Measurements from ENCODE around the gene PTGES3L.
"Not testable (repeated sequence)": the region's sequence is repeated elsewhere in the genome, so short reads cannot be mapped to it uniquely, and the experiment has no call there.

The PTGES3L gene

GRCh38 chr17:42999003-42999525 is 19.2 kb upstream of the PTGES3L start:
- Mint-ChIP-seq H3K36me3 (ENCODE audit: low read depth) (peaks cover 49% of the 10 kb centered on the region), H3K27ac (peak overlapping the region; percentile 99), H3K4me3 (peak overlapping the region; percentile 96), H3K4me1 (ENCODE audit: low read depth) (peaks cover 24% of the 10 kb centered on the region), H3K9me3 (no peaks in the 10 kb centered on the region), H3K27me3 (ENCODE audit: low read depth) (no peaks in the 10 kb centered on the region)
- no peak for DNase-seq (ENCODE audit: low spot score)

- Mint-ChIP-seq H3K36me3 (ENCODE audit: low read depth) (peaks cover 47% of the 10 kb centered on the region), H3K4me1 (ENCODE audit: low read depth) (peaks cover 24% of the 10 kb centered on the region), H3K27ac (peak within 1 kb of the TSS; percentile 99), H3K4me3 (peak within 1 kb of the TSS; percentile 96), H3K27me3 (ENCODE audit: low read depth) (no peaks in the 10 kb centered on the region), H3K9me3 (no peaks in the 10 kb centered on the region)
- DNase-seq (ENCODE audit: low spot score) = peak; percentile 97
Observed at GRCh38 chr17:42997984-42998938, 18.4 kb upstream of the PTGES3L start, which contains the start of gene RPL27. Gene RPL27 (plus strand): TSS chr17:42998419. CDS start chr17:42998751, 332 bp downstream.

- H3K4me3 Mint-ChIP-seq = peak overlapping the region; percentile 96
- H3K27ac Mint-ChIP-seq = peak overlapping the region; percentile 99
- H3K36me3 Mint-ChIP-seq (ENCODE audit: low read depth) = peaks cover 43% of the 10 kb centered on the region
- no peaks in the 10 kb centered on the region for H3K9me3 Mint-ChIP-seq
- no peak for DNase-seq (ENCODE audit: low spot score)
- peaks cover 24% of the 10 kb centered on the region for H3K4me1 Mint-ChIP-seq (ENCODE audit: low read depth)
- no peaks in the 10 kb centered on the region for H3K27me3 Mint-ChIP-seq (ENCODE audit: low read depth)
Observed at GRCh38 chr17:42997390-42997983, 17.6 kb upstream of the PTGES3L start.

- H3K9me3 Mint-ChIP-seq; H3K27ac Mint-ChIP-seq; H3K27me3 Mint-ChIP-seq (ENCODE audit: low read depth); DNase-seq (ENCODE audit: low spot score); H3K4me3 Mint-ChIP-seq: not testable (repeated sequence)
- Mint-ChIP-seq H3K36me3 (ENCODE audit: low read depth) (peaks cover 37% of the 10 kb centered on the region), H3K4me1 (ENCODE audit: low read depth) (peaks cover 12% of the 10 kb centered on the region)
Observed at GRCh38 chr17:42993913-42994312, 14.0 kb upstream of the PTGES3L start.

- Mint-ChIP-seq H3K4me3 (no peak overlapping the region), H3K27me3 (ENCODE audit: low read depth) (no peaks in the 10 kb centered on the region), H3K9me3 (no peaks in the 10 kb centered on the region), H3K27ac (no peak overlapping the region), H3K4me1 (ENCODE audit: low read depth) (peaks cover 10% of the 10 kb centered on the region), H3K36me3 (ENCODE audit: low read depth) (peaks cover 43% of the 10 kb centered on the region)
- no peak for DNase-seq (ENCODE audit: low spot score)
Observed at GRCh38 chr17:42992872-42993271, 13.0 kb upstream of the PTGES3L start.

DNA sequence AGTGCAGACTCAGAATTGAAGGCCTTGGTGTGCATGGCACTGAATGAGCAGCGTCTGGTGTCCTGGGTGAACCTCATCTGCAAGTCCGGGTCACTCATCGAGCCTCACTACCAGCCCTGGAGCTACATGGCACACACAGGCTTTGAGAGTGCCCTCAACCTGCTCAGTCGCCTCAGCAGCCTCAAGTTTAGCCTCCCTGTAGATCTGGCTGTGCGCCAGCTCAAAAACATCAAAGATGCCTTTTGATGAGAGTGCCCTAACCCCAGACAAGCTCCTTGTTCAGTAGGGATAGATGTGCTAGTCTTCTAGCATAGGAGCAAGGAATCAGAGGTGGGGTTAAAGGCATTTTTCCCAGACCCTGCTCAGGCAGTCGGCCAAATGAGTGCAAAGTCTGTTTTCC is 11.6 kb upstream of the PTGES3L start:
- Mint-ChIP-seq H3K27ac (no peak overlapping the region), H3K4me1 (ENCODE audit: low read depth) (no peaks in the 10 kb centered on the region), H3K27me3 (ENCODE audit: low read depth) (no peaks in the 10 kb centered on the region), H3K9me3 (no peaks in the 10 kb centered on the region), H3K36me3 (ENCODE audit: low read depth) (peaks cover 46% of the 10 kb centered on the region), H3K4me3 (no peak overlapping the region)
- DNase-seq (ENCODE audit: low spot score) = no peak

DNA sequence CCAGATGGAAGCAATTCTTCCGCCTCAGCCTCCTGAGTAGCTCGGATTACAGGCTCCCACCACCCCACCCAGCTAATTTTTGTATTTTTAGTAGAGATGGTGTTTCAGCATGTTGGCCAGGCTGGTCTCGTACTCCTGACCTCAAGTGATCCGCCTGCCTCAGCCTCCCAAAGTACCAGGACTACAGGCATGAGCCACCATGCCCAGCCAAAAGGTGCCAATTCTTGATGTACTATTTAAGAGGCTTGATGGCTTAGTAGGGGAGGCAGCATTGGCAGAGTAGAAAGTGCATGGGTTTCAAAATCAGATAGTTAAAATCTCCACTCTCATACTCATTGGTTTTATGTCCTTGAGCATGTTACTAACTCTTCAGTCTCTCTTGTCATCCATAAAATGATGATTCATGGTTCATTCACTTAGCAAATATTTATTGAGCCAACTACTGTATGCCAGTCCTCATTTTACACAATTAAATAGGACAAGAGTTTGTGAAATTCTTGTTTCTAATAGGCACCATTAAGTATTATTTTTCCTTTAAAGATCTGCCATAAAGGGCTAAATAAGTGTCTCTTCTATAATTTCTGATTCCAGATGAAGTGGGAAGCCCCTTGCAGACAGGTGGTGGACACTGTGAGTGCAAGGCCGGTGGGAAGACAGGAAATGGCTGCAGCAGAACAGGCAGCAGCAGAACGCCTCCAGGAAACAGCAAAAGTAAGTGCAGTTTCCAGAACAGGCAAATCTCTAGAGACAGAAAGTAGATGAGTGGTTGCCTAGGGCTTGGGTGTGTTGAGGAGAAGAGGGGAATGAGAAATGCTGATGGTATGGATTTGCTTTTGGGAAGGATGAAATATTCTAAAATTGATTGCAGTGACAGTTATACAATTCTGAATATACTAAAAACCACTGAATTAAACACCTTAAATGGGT is 10.1 kb upstream of the PTGES3L start:
- Mint-ChIP-seq H3K27ac (no peak overlapping the region), H3K36me3 (ENCODE audit: low read depth) (peaks cover 57% of the 10 kb centered on the region), H3K4me3 (no peak overlapping the region), H3K27me3 (ENCODE audit: low read depth) (no peaks in the 10 kb centered on the region), H3K4me1 (ENCODE audit: low read depth) (peaks cover 3% of the 10 kb centered on the region), H3K9me3 (no peaks in the 10 kb centered on the region)
- no peak for DNase-seq (ENCODE audit: low spot score)

DNA sequence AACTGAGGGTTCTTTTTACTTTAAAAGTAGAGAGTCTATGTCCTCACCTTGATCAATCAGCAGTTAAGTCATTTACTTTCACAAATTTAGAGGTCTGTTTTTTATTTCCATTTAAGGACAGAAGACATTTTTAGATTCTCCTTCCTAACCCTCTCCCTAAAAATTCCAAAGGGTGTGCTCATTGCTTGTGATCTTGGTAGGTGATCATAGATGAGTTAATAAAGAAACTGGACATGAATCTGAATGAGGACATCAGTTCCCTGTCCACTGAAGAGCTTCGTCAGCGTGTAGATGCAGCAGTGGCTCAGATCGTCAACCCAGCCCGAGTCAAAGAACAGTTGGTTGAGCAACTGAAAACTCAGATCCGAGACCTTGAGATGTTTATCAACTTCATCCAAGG is 9.3 kb upstream of the PTGES3L start:
- Mint-ChIP-seq H3K4me3 (no peak overlapping the region), H3K27ac (no peak overlapping the region)

GRCh38 chr17:42985225-42985624 is 5.3 kb upstream of the PTGES3L start:
- no peaks in the 10 kb centered on the region for H3K9me3 Mint-ChIP-seq
- no peaks in the 10 kb centered on the region for H3K27me3 Mint-ChIP-seq (ENCODE audit: low read depth)
- DNase-seq (ENCODE audit: low spot score) = no peak
- no peak overlapping the region for H3K4me3 Mint-ChIP-seq
- H3K4me1 Mint-ChIP-seq (ENCODE audit: low read depth) = peaks cover 17% of the 10 kb centered on the region
- peaks cover 45% of the 10 kb centered on the region for H3K36me3 Mint-ChIP-seq (ENCODE audit: low read depth)
- no peak overlapping the region for H3K27ac Mint-ChIP-seq

More for the DNA sequence above, 9.3 kb upstream of the PTGES3L start:
- Mint-ChIP-seq H3K9me3 (no peaks in the 10 kb centered on the region), H3K4me1 (ENCODE audit: low read depth) (peaks cover 7% of the 10 kb centered on the region), H3K27me3 (ENCODE audit: low read depth) (no peaks in the 10 kb centered on the region), H3K36me3 (ENCODE audit: low read depth) (peaks cover 54% of the 10 kb centered on the region)
- no peak for DNase-seq (ENCODE audit: low spot score)

DNA sequence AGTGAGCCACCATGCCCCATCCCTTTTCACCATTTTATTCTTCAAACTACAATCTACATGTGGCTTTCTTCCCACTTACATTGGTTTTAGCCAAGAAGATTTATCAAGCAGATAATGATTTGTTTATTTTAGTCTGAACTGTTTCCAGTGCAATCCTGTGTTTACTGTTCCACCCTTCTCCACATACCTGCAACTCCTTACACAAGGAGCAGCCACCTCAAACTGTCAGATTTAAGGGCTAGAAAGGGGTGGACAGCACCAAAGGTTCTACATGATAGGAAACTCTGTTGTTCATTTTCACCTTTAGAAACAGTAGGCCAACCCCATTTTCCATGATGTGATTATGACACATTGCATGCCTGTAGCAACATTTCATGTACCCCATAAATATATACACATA is 2.4 kb upstream of the PTGES3L start:
- DNase-seq (ENCODE audit: low spot score) = no peak
- Mint-ChIP-seq H3K4me1 (ENCODE audit: low read depth) (peaks cover 27% of the 10 kb centered on the region), H3K36me3 (ENCODE audit: low read depth) (peaks cover 24% of the 10 kb centered on the region), H3K9me3 (no peaks in the 10 kb centered on the region), H3K27ac (peak overlapping the region; percentile 69), H3K4me3 (peak overlapping the region; percentile 95), H3K27me3 (ENCODE audit: low read depth) (no peaks in the 10 kb centered on the region)

GRCh38 chr17:42980766-42981397 is 1.0 kb upstream of the PTGES3L start:
- peaks cover 27% of the 10 kb centered on the region for H3K4me1 Mint-ChIP-seq (ENCODE audit: low read depth)
- peaks cover 21% of the 10 kb centered on the region for H3K36me3 Mint-ChIP-seq (ENCODE audit: low read depth)
- H3K4me3 Mint-ChIP-seq = peak overlapping the region; percentile 95
- no peaks in the 10 kb centered on the region for H3K27me3 Mint-ChIP-seq (ENCODE audit: low read depth)
- H3K9me3 Mint-ChIP-seq = no peaks in the 10 kb centered on the region
- peak overlapping the region; percentile 76 for H3K27ac Mint-ChIP-seq
- DNase-seq (ENCODE audit: low spot score) = peak; percentile 78

GRCh38 chr17:42980274-42980765 is 440 bp upstream of the PTGES3L start, which contains the start of gene RUNDC1:
Gene RUNDC1 (plus strand): TSS chr17:42980565. CDS start chr17:42980577, 12 bp downstream.
- peak within 1 kb of the TSS; percentile 96 for H3K27ac Mint-ChIP-seq

GRCh38 chr17:42975701-42976100 is 4.2 kb downstream of the PTGES3L start:
- H3K27ac Mint-ChIP-seq; H3K9me3 Mint-ChIP-seq; DNase-seq (ENCODE audit: low spot score); H3K27me3 Mint-ChIP-seq (ENCODE audit: low read depth); H3K4me3 Mint-ChIP-seq; H3K36me3 Mint-ChIP-seq (ENCODE audit: low read depth): not testable (repeated sequence)
- H3K4me1 Mint-ChIP-seq (ENCODE audit: low read depth) = peaks cover 14% of the 10 kb centered on the region

More at GRCh38 chr17:42980274-42980765, 440 bp upstream of the PTGES3L start, which contains the start of gene RUNDC1:
- H3K36me3 Mint-ChIP-seq (ENCODE audit: low read depth) = peaks cover 16% of the 10 kb centered on the region
- peak; percentile 89 for DNase-seq (ENCODE audit: low spot score)
- H3K4me3 Mint-ChIP-seq = peak within 1 kb of the TSS; percentile 95
- no peaks in the 10 kb centered on the region for H3K9me3 Mint-ChIP-seq
- H3K27me3 Mint-ChIP-seq (ENCODE audit: low read depth) = no peaks in the 10 kb centered on the region
- H3K4me1 Mint-ChIP-seq (ENCODE audit: low read depth) = peaks cover 27% of the 10 kb centered on the region

Data from T-helper 2 cell treated with Interferon-gamma antibody and Interleukin-4, amounts not matched to agents 5 μg/mL and 100 μg/mL, for 36 hours (primary cell).